ENCODE data around the gene MYO3B. TPM values are rescaled to one million over a fixed set of nuclear protein-coding genes. Genes with fewer than 3 reads are reported as not detected.

MYO3B gene
- total RNA-seq, 1 experiment from 2014 or later, result 0.50 TPM

DNA sequence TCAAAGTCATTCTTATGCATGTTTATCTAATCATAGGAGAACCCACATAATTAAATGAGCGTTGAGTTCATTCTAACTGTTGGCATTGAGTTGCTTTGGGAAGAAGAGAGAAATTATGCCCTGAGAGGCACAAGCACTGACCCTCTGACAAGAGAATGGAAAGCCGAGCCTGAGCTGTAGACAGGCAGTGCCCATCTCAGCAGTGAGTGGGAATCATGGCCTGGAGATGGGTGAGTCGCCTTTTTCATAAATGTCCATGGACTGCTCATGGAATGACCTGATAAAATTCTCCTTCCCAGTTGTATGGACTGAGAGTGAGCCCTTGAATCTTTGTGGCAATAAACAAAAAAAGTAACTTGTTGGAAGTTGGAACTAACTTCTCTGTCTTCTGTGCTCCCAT lies 21.4 kb upstream of the MYO3B start:
- H3K36me3 Mint-ChIP-seq, result peaks cover 21% of the 10 kb centered on the region
- ATAC-seq, result no peak
- H3K27me3 Mint-ChIP-seq (ENCODE audit: low read depth), result no peaks in the 10 kb centered on the region; the same call in 1 of the 2 replicates
- DNase-seq (ENCODE audit: low spot score), result no peak
- H3K4me1 Mint-ChIP-seq, result peaks cover 40% of the 10 kb centered on the region
- H3K4me3 Mint-ChIP-seq, result no peak overlapping the region
- TF ChIP-seq ZNF232 (CRISPR knock-in tag; IDR thresholded peaks at IDR 0.05) (no peak), E2F1 (CRISPR knock-in tag; IDR thresholded peaks at IDR 0.05) (no peak), MXD4 (CRISPR knock-in tag; IDR thresholded peaks at IDR 0.05; ENCODE audit: borderline replicate concordance) (no peak), ZNF121 (CRISPR knock-in tag; IDR thresholded peaks at IDR 0.05) (no peak), FOXK1 (CRISPR knock-in tag; IDR thresholded peaks at IDR 0.05) (no peak), ETV6 (CRISPR knock-in tag; IDR thresholded peaks at IDR 0.05) (no peak), HMGXB4 (CRISPR knock-in tag; IDR thresholded peaks at IDR 0.05) (no peak), NFE2L1 (CRISPR knock-in tag; IDR thresholded peaks at IDR 0.05) (no peak), TEAD1 (CRISPR knock-in tag; IDR thresholded peaks at IDR 0.05) (no peak), JAZF1 (CRISPR knock-in tag; IDR thresholded peaks at IDR 0.05) (no peak), TEAD4 (CRISPR knock-in tag; IDR thresholded peaks at IDR 0.05) (no peak)
- TF ChIP-seq, protein P1, sequence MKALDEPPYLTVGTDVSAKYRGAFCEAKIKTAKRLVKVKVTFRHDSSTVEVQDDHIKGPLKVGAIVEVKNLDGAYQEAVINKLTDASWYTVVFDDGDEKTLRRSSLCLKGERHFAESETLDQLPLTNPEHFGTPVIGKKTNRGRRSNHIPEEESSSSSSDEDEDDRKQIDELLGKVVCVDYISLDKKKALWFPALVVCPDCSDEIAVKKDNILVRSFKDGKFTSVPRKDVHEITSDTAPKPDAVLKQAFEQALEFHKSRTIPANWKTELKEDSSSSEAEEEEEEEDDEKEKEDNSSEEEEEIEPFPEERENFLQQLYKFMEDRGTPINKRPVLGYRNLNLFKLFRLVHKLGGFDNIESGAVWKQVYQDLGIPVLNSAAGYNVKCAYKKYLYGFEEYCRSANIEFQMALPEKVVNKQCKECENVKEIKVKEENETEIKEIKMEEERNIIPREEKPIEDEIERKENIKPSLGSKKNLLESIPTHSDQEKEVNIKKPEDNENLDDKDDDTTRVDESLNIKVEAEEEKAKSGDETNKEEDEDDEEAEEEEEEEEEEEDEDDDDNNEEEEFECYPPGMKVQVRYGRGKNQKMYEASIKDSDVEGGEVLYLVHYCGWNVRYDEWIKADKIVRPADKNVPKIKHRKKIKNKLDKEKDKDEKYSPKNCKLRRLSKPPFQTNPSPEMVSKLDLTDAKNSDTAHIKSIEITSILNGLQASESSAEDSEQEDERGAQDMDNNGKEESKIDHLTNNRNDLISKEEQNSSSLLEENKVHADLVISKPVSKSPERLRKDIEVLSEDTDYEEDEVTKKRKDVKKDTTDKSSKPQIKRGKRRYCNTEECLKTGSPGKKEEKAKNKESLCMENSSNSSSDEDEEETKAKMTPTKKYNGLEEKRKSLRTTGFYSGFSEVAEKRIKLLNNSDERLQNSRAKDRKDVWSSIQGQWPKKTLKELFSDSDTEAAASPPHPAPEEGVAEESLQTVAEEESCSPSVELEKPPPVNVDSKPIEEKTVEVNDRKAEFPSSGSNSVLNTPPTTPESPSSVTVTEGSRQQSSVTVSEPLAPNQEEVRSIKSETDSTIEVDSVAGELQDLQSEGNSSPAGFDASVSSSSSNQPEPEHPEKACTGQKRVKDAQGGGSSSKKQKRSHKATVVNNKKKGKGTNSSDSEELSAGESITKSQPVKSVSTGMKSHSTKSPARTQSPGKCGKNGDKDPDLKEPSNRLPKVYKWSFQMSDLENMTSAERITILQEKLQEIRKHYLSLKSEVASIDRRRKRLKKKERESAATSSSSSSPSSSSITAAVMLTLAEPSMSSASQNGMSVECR (CRISPR knock-in tag; IDR thresholded peaks at IDR 0.05; ENCODE audit: borderline replicate concordance), result no peak
- H3K27ac Mint-ChIP-seq, result no peak overlapping the region
- H3K9me3 Mint-ChIP-seq, result peaks cover 22% of the 10 kb centered on the region
- CTCF ChIA-PET, result interaction anchor here (1.5 kb wide), 1 partner anchor 688 kb away, joined by 3 read pairs; no protein-coding TSS in a partner anchor
- POLR2A ChIA-PET, result no interaction called here

GRCh38 chr2:170157025-170157684 lies 20.8 kb upstream of the MYO3B start:
- H3K4me1 Mint-ChIP-seq, result peaks cover 43% of the 10 kb centered on the region
- ATAC-seq (no peak), DNase-seq (ENCODE audit: low spot score) (no peak)
- no peak overlapping the region for H3K4me3 Mint-ChIP-seq
- H3K27ac Mint-ChIP-seq, result no peak overlapping the region
- H3K27me3 Mint-ChIP-seq (ENCODE audit: low read depth), result no peaks in the 10 kb centered on the region; the same call in 1 of the 2 replicates
- ChIA-PET CTCF (no interaction called here), POLR2A (no interaction called here)
- H3K9me3 Mint-ChIP-seq, result peaks cover 20% of the 10 kb centered on the region
- peaks cover 18% of the 10 kb centered on the region for H3K36me3 Mint-ChIP-seq
- TF ChIP-seq, protein P2, sequence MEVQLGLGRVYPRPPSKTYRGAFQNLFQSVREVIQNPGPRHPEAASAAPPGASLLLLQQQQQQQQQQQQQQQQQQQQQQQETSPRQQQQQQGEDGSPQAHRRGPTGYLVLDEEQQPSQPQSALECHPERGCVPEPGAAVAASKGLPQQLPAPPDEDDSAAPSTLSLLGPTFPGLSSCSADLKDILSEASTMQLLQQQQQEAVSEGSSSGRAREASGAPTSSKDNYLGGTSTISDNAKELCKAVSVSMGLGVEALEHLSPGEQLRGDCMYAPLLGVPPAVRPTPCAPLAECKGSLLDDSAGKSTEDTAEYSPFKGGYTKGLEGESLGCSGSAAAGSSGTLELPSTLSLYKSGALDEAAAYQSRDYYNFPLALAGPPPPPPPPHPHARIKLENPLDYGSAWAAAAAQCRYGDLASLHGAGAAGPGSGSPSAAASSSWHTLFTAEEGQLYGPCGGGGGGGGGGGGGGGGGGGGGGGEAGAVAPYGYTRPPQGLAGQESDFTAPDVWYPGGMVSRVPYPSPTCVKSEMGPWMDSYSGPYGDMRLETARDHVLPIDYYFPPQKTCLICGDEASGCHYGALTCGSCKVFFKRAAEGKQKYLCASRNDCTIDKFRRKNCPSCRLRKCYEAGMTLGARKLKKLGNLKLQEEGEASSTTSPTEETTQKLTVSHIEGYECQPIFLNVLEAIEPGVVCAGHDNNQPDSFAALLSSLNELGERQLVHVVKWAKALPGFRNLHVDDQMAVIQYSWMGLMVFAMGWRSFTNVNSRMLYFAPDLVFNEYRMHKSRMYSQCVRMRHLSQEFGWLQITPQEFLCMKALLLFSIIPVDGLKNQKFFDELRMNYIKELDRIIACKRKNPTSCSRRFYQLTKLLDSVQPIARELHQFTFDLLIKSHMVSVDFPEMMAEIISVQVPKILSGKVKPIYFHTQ (CRISPR knock-in tag; IDR thresholded peaks at IDR 0.05), result no peak
- TF ChIP-seq RORB (CRISPR knock-in tag; IDR thresholded peaks at IDR 0.05), result no peak
- TF ChIP-seq, protein P3, sequence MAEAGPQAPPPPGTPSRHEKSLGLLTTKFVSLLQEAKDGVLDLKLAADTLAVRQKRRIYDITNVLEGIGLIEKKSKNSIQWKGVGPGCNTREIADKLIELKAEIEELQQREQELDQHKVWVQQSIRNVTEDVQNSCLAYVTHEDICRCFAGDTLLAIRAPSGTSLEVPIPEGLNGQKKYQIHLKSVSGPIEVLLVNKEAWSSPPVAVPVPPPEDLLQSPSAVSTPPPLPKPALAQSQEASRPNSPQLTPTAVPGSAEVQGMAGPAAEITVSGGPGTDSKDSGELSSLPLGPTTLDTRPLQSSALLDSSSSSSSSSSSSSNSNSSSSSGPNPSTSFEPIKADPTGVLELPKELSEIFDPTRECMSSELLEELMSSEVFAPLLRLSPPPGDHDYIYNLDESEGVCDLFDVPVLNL (CRISPR knock-in tag; IDR thresholded peaks at IDR 0.05; ENCODE audit: borderline replicate concordance, low read depth), result no peak
- TF ChIP-seq NR2C2 (CRISPR knock-in tag; IDR thresholded peaks at IDR 0.05), result no peak
- no peak for TF ChIP-seq CBFB (CRISPR knock-in tag; IDR thresholded peaks at IDR 0.05; ENCODE audit: low read depth)
- no peak for TF ChIP-seq SMAD3 (CRISPR knock-in tag; IDR thresholded peaks at IDR 0.05; ENCODE audit: borderline replicate concordance)
- TF ChIP-seq ZNF423 (CRISPR knock-in tag; IDR thresholded peaks at IDR 0.05), result no peak
- TF ChIP-seq TEAD4 (CRISPR knock-in tag; IDR thresholded peaks at IDR 0.05), result no peak
- TF ChIP-seq ZNF671 (CRISPR knock-in tag; IDR thresholded peaks at IDR 0.05), result no peak
- no peak for TF ChIP-seq RELA (CRISPR knock-in tag; IDR thresholded peaks at IDR 0.05; ENCODE audit: borderline replicate concordance)
- TF ChIP-seq, protein P4, sequence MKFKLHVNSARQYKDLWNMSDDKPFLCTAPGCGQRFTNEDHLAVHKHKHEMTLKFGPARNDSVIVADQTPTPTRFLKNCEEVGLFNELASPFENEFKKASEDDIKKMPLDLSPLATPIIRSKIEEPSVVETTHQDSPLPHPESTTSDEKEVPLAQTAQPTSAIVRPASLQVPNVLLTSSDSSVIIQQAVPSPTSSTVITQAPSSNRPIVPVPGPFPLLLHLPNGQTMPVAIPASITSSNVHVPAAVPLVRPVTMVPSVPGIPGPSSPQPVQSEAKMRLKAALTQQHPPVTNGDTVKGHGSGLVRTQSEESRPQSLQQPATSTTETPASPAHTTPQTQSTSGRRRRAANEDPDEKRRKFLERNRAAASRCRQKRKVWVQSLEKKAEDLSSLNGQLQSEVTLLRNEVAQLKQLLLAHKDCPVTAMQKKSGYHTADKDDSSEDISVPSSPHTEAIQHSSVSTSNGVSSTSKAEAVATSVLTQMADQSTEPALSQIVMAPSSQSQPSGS (CRISPR knock-in tag; IDR thresholded peaks at IDR 0.05; ENCODE audit: borderline replicate concordance, low read depth), result no peak

Measured in WTC11 (cell line).